Hepatocyte (in vitro differentiated cells): ENCODE results near the gene OR10K1.

Source experiments
- CTCF ChIP-seq: fragments of 200-600 bp; sonication (generic); IDR thresholded peaks from 2 replicates; pipeline ENCODE4 v1.5.1; 2016; ENCODE audit warnings: antibody characterized with exemption, mild to moderate bottlenecking; ENCODE audit not compliant: poor library complexity
- EZH2 ChIP-seq: fragments of 200-600 bp; sonication (generic); IDR thresholded peaks from 2 replicates; pipeline ENCODE4 v1.6.1; 2016; ENCODE audit warnings: antibody characterized with exemption, mild to moderate bottlenecking, borderline replicate concordance
- EZH2phosphoT487 ChIP-seq: fragments of 200-600 bp; sonication (generic); IDR thresholded peaks from one replicate; pipeline ENCODE4 v1.6.1; 2018; ENCODE audit warnings: antibody characterized with exemption, mild to moderate bottlenecking, low read depth, moderate library complexity; ENCODE audit not compliant: unreplicated experiment, severe bottlenecking

DNA sequence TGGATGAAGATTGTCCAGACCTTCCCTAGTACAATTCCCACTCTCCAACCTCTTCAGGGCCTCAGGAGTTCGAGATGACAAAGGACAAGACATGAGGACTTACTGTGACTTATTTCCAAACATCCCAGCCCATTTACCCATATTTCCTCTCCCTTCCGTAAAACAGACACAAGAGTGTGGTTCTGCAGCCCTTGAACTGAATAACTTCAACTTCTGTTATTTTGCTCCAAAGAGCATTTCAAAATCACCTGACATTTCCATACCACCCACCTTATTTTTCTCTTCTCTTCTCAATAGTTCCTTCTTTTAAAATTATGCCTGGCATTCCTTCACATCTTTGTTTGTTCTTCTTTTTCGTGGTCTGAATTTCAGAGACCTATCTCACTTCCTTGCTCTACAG, 26.9 kb upstream of the OR10K1 start:
- no peak for TF ChIP-seq CTCF
- TF ChIP-seq EZH2 = no peak
- no peak for TF ChIP-seq EZH2phosphoT487
